CD4-positive, alpha-beta memory T cell (primary cell): ENCODE measurements around the gene SLC16A6. TPM values are rescaled to one million over a fixed set of nuclear protein-coding genes. Genes with fewer than 3 reads are reported as not detected.

Source experiments
- CTCF ChIA-PET: fragments of 350-600 bp; sonication (Branson Sonifier 250); formaldehyde crosslinking; loops from one replicate; lab custom pipeline; 2021; ENCODE audit warnings: inconsistent platforms; ENCODE audit not compliant: partially characterized antibody; lab: Charles Lee
- POLR2A ChIA-PET: fragments of 350-600 bp; sonication (Branson Sonifier 250); formaldehyde crosslinking; loops from one replicate; lab custom pipeline; 2021; ENCODE audit not compliant: partially characterized antibody; lab: Charles Lee
- DNase-seq, 5 donors: peaks; one replicate each; pipeline versions ENCODE4 v3.0.0 to v3.0.0-alpha.2; 2020 to 2022; ENCODE audit warnings: mixed read lengths in 1 of 5
- H3K27ac ChIP-seq: one replicate; pipeline ENCODE4 v1.7.0; 2013; ENCODE audit warnings: low read depth, low read length
- H3K27me3 ChIP-seq: 2 replicates; pipeline ENCODE4 v1.7.0; 2013; ENCODE audit warnings: mild to moderate bottlenecking, low read length, moderate library complexity; ENCODE audit not compliant: insufficient read depth
- H3K36me3 ChIP-seq: 2 replicates; pipeline ENCODE4 v1.7.0; 2013; ENCODE audit warnings: mild to moderate bottlenecking, low read length, moderate library complexity; ENCODE audit not compliant: insufficient read depth
- H3K4me1 ChIP-seq: 2 replicates; pipeline ENCODE4 v1.7.0; 2013; ENCODE audit warnings: mild to moderate bottlenecking, low read length, moderate library complexity; ENCODE audit not compliant: insufficient read depth
- H3K4me3 ChIP-seq, 2 donors: one replicate each; pipeline ENCODE4 v1.7.0; 2013; ENCODE audit warnings: low read length in 2 of 2, mild to moderate bottlenecking in 1 of 2
- H3K9me3 ChIP-seq, 2 donors: one replicate each; pipeline ENCODE4 v1.7.0; 2013; ENCODE audit warnings: low read length in 2 of 2, control low read depth in 1 of 2; ENCODE audit not compliant: control insufficient read depth in 1 of 2
- H3K27ac Mint-ChIP-seq, 7 donors: one replicate each; pipeline ENCODE4 v1.8.0; 2020 to 2021; ENCODE audit warnings: mixed read lengths in 7 of 7, mild to moderate bottlenecking in 6 of 7, inconsistent platforms in 3 of 7, moderate library complexity in 3 of 7
- H3K27me3 Mint-ChIP-seq, 2 donors: one replicate each; pipeline ENCODE4 v1.8.0; 2020 to 2021; ENCODE audit warnings: mixed read lengths in 2 of 2
- H3K36me3 Mint-ChIP-seq, 2 donors: one replicate each; pipeline ENCODE4 v1.8.0; 2020 to 2021; ENCODE audit warnings: mixed read lengths in 2 of 2, inconsistent platforms in 1 of 2, mild to moderate bottlenecking in 1 of 2
- H3K4me1 Mint-ChIP-seq, 4 donors: one replicate each; pipeline ENCODE4 v1.8.0; 2020 to 2021; ENCODE audit warnings: mixed read lengths in 4 of 4, mild to moderate bottlenecking in 1 of 4
- H3K4me3 Mint-ChIP-seq, 8 donors: one replicate each; pipeline ENCODE4 v1.8.0; 2020 to 2021; ENCODE audit warnings: mixed read lengths in 8 of 8, mild to moderate bottlenecking in 7 of 8, moderate library complexity in 6 of 8, inconsistent platforms in 3 of 8
- H3K9me3 Mint-ChIP-seq, 8 donors: one replicate each; pipeline ENCODE4 v1.8.0; 2020 to 2021; ENCODE audit warnings: mixed read lengths in 8 of 8, mild to moderate bottlenecking in 5 of 8, inconsistent platforms in 3 of 8, moderate library complexity in 1 of 8
- intact Hi-C: fragments of 100-400 bp; cut with micrococcal nuclease; formaldehyde crosslinking; loops from one replicate; pipeline ENCODE4 v1.15.1; 2023
- polyA plus RNA-seq, 2 donors: library from polyadenylated mRNA; unstranded; fragments of 300-500 nt; fragmentation: Illumina TruSeq; gene quantifications; one replicate each; pipeline ENCODE4 v1.2.3, GENCODE V29; 2021
- total RNA-seq, 2 experiments: library from RNA; stranded (reverse); gene quantifications; one replicate each; pipeline ENCODE4 v1.2.3, GENCODE V29; 2021

Gene SLC16A6
- total and polyA plus RNA-seq, 4 experiments from 2014 or later, result 1.7 to 7.4 (median 4.5) TPM

DNA sequence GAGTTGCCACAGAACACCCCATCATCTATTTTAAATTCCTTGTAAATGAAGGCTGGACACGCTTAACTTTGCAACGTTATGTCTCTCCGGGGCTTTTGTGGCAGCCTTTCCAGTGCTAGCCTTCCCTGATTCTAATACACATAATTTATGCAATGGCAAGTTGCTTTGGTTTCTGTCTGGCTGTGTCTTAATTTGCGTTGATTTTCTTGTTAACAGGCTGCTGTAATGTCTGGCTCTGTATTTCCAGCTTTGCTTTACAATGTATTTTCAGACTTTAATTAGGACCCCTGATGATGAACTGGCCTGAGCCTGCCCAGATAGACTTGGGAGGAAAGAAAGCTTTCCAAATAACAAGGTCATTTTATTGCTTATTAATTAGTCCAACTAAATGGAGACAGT, 30.6 kb upstream of the SLC16A6 start:
- no peaks in the 10 kb centered on the region for H3K36me3 Mint-ChIP-seq
- peaks cover 14 to 53% (median 36%) of the 10 kb centered on the region in 4 donors for H3K4me1 Mint-ChIP-seq
- intact Hi-C loops, result no loop called here
- H3K4me3 ChIP-seq, result no peak overlapping the region
- H3K27ac Mint-ChIP-seq, result no peak overlapping the region
- no peaks in the 10 kb centered on the region for H3K27me3 Mint-ChIP-seq
- H3K4me3 Mint-ChIP-seq, result no peak overlapping the region
- H3K9me3 ChIP-seq, result no peaks in the 10 kb centered on the region
- H3K27ac ChIP-seq, result no peak overlapping the region
- H3K4me1 ChIP-seq, result peaks cover 28% of the 10 kb centered on the region
- ChIA-PET POLR2A (interaction anchor here (1.0 kb wide), 1 partner anchor 35 kb away, joined by 3 read pairs; no protein-coding TSS in a partner anchor), CTCF (no interaction called here)
- no peaks in the 10 kb centered on the region for H3K36me3 ChIP-seq
- H3K9me3 Mint-ChIP-seq, result no peaks in the 10 kb centered on the region
- no peaks in the 10 kb centered on the region for H3K27me3 ChIP-seq
- no peak for DNase-seq

DNA sequence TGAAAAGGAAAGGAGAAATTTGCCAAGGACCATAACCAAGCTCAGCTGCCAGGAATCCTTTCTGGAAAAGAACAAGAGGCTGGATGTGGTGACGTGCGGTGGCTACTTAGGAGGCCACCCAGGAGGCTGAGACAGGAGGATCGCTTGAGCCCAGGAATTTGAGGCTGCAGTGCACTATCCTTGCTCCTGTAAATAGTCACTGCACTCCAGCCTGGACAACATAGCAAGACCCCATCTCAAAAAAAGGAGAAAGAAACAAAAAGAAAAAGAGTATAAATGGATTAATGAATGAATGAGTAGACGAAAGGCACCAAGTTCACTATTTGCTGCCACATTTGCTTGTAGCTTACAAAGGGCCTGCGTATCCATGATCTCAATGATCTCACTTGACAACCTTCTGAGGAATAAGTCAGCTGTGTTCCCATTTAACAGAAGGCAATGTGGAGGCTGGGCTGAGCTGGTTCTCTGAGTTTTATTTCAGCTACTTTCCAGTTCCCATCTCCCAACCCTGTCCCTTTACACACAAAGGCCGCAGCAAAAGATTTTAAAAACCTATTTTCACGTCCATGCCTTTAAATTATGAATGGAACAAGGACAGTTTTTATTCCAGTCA, 30.1 kb upstream of the SLC16A6 start:
- DNase-seq, result no peak
- Histone ChIP-seq H3K9me3 (no peaks in the 10 kb centered on the region), H3K4me1 (peaks cover 33% of the 10 kb centered on the region), H3K36me3 (no peaks in the 10 kb centered on the region), H3K27me3 (no peaks in the 10 kb centered on the region), H3K4me3 (no peak overlapping the region), H3K27ac (no peak overlapping the region)
- Mint-ChIP-seq H3K36me3 (no peaks in the 10 kb centered on the region), H3K27ac (peak overlapping the region in 1 of 7 donors; percentile 67), H3K27me3 (no peaks in the 10 kb centered on the region), H3K4me3 (no peak overlapping the region), H3K9me3 (no peaks in the 10 kb centered on the region), H3K4me1 (peaks cover 19 to 56% (median 39%) of the 10 kb centered on the region in 4 donors)
- ChIA-PET POLR2A (interaction anchor here (1.0 kb wide), 1 partner anchor 34 kb away, joined by 3 read pairs; no protein-coding TSS in a partner anchor), CTCF (no interaction called here)
- intact Hi-C loops, result no loop called here

DNA sequence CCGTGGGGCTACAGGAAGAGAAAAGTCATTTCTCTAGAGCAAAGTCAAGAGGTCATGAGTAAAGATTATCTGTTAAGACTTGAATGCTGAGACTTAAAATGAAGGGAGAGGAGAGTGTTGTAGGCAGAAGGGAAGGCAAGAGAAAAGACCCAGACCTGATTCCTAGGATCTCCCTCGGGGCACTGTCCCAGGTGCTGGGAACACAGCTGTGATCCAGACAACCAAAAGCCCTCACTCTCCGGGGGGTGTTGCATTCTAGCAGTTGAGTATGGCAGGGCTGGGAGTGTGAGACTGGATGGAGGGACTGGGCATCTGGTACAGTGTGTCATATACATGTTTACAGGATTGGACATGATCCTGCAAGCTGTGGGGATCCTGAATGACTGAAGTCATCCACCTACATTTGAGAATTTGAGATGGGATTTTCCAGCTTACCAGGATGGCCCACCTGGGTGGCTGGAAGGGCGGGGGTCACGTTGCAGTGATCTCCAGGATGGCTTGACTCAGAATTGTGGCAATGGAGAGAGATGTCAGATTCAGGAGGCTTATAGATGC, 29.5 kb upstream of the SLC16A6 start:
- Mint-ChIP-seq H3K36me3 (no peaks in the 10 kb centered on the region), H3K9me3 (no peaks in the 10 kb centered on the region), H3K4me1 (peaks cover 21 to 62% (median 41%) of the 10 kb centered on the region in 4 donors), H3K27ac (peak overlapping the region in 3 of 7 donors; percentile 10 to 67 (median 50)), H3K27me3 (no peaks in the 10 kb centered on the region), H3K4me3 (no peak overlapping the region)
- Histone ChIP-seq H3K36me3 (no peaks in the 10 kb centered on the region), H3K4me1 (peaks cover 40% of the 10 kb centered on the region), H3K4me3 (no peak overlapping the region), H3K27ac (no peak overlapping the region), H3K27me3 (no peaks in the 10 kb centered on the region), H3K9me3 (no peaks in the 10 kb centered on the region)
- CTCF ChIA-PET, result no interaction called here
- intact Hi-C loops, result no loop called here
- no peak for DNase-seq
- POLR2A ChIA-PET, result interaction anchor here (1.0 to 3.1 kb wide), 2 partner anchors 29 to 34 kb away, joined by 3 to 17 read pairs; partner anchors contain the start of genes ARSG and SLC16A6

DNA sequence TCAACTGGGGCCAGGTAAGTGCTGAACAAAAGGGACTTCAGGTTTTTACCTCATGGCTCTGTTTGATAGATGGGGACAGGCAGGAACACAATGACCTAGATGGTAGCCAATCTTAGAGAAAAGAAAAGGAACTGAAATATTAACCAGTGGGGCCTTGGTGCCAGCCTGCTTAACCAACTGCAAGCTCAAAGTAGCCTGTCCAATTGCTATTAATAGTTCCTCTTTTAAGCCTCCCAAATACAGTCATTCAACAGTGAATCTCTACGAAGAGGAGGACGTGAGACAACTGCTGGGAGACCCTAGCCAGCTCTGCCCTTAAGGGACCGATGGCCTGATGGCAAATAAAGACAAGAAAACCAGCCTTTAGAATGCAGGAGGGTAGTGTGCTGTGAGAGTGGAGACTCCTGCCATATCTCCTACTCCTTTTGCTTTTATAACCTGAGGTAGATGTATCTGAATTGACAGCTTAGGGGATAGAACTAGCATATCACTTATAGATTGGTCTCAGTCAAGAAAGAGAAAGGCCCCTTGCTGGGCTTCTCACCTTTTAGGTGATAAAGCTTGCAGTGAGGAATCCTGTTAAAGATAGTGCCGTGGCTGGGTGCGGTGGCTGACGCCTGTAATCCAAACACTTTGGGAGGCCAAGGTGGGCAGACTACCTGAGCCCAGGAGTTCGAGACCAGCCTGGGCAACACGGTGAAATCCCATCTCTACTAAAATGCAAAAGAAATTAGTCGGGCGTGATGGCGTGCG, 28.7 kb upstream of the SLC16A6 start:
- Histone ChIP-seq H3K36me3 (no peaks in the 10 kb centered on the region), H3K27me3 (no peaks in the 10 kb centered on the region), H3K4me3 (no peak overlapping the region), H3K27ac (no peak overlapping the region), H3K9me3 (no peaks in the 10 kb centered on the region), H3K4me1 (peaks cover 48% of the 10 kb centered on the region)
- DNase-seq, result no peak
- H3K36me3 Mint-ChIP-seq, result no peaks in the 10 kb centered on the region
- H3K27ac Mint-ChIP-seq, result no peak overlapping the region
- H3K4me3 Mint-ChIP-seq, result no peak overlapping the region
- POLR2A ChIA-PET, result interaction anchor here (0.9 to 3.1 kb wide), 3 partner anchors 20 to 28 kb away, joined by 3 to 17 read pairs (median 5); partner anchors contain the start of genes ARSG and SLC16A6
- H3K27me3 Mint-ChIP-seq, result no peaks in the 10 kb centered on the region
- peaks cover 28 to 65% (median 47%) of the 10 kb centered on the region in 4 donors for H3K4me1 Mint-ChIP-seq
- no peaks in the 10 kb centered on the region for H3K9me3 Mint-ChIP-seq
- CTCF ChIA-PET, result no interaction called here
- intact Hi-C loops, result no loop called here

DNA sequence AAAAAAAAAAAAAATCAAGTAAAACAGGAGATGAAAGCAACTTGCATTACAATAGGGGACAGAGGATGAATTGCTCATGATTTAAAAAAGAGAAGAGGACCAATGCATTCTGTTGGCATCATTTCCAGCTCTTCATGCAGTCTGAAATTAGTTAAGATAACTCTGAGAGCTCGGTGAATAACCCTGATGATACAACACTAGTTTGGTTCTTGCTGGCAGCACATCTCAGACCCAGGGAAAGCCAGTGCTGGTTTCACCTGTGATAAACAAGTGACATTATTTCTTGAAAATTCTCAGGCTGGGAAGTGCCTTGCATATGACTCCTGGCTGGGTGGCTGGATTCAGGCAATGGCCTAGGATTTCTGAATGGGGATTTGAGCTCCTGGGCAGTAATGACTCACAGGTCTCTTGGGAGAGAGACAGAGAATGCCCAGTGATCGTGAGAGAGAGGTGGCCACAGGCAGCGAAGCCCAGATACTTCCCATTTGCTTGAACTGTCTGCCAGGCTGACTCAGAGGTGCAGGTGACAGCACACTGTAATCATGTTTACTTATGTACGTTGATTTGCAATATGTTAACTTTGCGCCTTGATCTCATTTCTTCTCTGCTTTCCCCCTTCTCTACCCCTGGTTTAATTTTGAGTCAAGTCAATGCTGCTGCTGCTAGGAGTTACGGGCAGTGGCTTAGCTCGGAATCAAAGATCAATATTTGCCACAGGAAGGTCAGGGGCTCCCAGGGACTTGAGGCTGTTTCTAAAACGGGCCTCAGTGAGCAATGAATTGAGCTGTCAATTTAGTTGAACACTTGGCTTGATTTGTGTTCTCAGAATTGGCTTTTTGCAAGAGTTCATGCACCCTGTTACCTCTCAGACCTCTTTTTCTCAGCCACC, 27.4 kb upstream of the SLC16A6 start:
- ChIA-PET CTCF (interaction anchor here (0.8 to 1.2 kb wide), 2 partner anchors 79 to 120 kb away, joined by 3 read pairs; no protein-coding TSS in a partner anchor), POLR2A (interaction anchor here (0.9 to 3.1 kb wide), 5 partner anchors 17 to 29 kb away, joined by 3 to 17 read pairs (median 3); partner anchors contain the start of genes ARSG and SLC16A6)
- no peak for DNase-seq
- H3K36me3 ChIP-seq, result no peaks in the 10 kb centered on the region
- intact Hi-C loops, result no loop called here
- H3K27ac ChIP-seq, result no peak overlapping the region
- no peaks in the 10 kb centered on the region for H3K9me3 ChIP-seq
- no peak overlapping the region for H3K4me3 ChIP-seq
- Mint-ChIP-seq H3K4me3 (no peak overlapping the region), H3K4me1 (peaks cover 25 to 66% (median 46%) of the 10 kb centered on the region in 4 donors), H3K27me3 (no peaks in the 10 kb centered on the region), H3K36me3 (no peaks in the 10 kb centered on the region), H3K9me3 (no peaks in the 10 kb centered on the region), H3K27ac (no peak overlapping the region)
- peaks cover 48% of the 10 kb centered on the region for H3K4me1 ChIP-seq
- no peaks in the 10 kb centered on the region for H3K27me3 ChIP-seq

DNA sequence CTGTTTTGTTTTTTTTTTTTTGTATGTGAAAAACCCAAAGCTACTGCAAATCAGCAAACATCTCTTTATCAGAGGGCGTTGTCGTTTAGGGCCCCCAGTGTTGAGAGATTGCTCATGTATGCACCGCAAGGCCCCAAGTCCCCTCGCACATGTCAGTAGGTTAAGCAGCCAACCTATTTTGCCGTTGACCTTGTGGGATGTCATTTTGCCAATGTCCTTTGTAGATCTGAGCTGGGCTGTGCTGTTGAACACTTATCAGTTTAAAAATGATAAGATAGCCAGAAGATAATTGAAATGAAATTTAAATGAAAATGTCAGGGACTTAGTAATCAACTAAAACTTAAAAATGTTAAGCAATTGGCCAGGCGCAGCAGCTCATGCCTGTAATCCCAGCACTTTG, 26.5 kb upstream of the SLC16A6 start:
- intact Hi-C loops, result no loop called here

More for the DNA sequence above, 26.5 kb upstream of the SLC16A6 start:
- peaks cover 30 to 71% (median 51%) of the 10 kb centered on the region in 4 donors for H3K4me1 Mint-ChIP-seq
- H3K27ac Mint-ChIP-seq, result no peak overlapping the region
- ChIA-PET POLR2A (interaction anchor here (0.9 to 3.1 kb wide), 3 partner anchors 17 to 28 kb away, joined by 3 to 17 read pairs (median 3); partner anchors contain the start of genes ARSG and SLC16A6), CTCF (interaction anchor here (0.8 to 1.2 kb wide), 2 partner anchors 80 to 121 kb away, joined by 3 read pairs; no protein-coding TSS in a partner anchor)
- Histone ChIP-seq H3K4me3 (no peak overlapping the region), H3K9me3 (no peaks in the 10 kb centered on the region), H3K4me1 (peaks cover 57% of the 10 kb centered on the region), H3K27ac (no peak overlapping the region), H3K36me3 (no peaks in the 10 kb centered on the region), H3K27me3 (no peaks in the 10 kb centered on the region)
- H3K36me3 Mint-ChIP-seq, result no peaks in the 10 kb centered on the region
- H3K9me3 Mint-ChIP-seq, result no peaks in the 10 kb centered on the region
- no peak overlapping the region for H3K4me3 Mint-ChIP-seq
- no peak for DNase-seq
- no peaks in the 10 kb centered on the region for H3K27me3 Mint-ChIP-seq
